Endodermal cell (in vitro differentiated cells): ENCODE results near the gene MADCAM1. TPM values are rescaled to one million over a fixed set of nuclear protein-coding genes. Genes with fewer than 3 reads are reported as not detected.

Source experiments
- DNase-seq: peaks from one replicate; pipeline ENCODE4 v3.0.0-alpha.2; 2017
- H3K27ac ChIP-seq: 2 replicates; pipeline ENCODE4 v1.5.1; 2013; ENCODE audit warnings: mild to moderate bottlenecking, low read depth, low read length, moderate library complexity
- H3K27me3 ChIP-seq: 2 replicates; pipeline ENCODE4 v1.6.1; 2013; ENCODE audit warnings: mild to moderate bottlenecking, low read length, moderate library complexity; ENCODE audit not compliant: insufficient read depth, control insufficient read depth, poor library complexity, severe bottlenecking
- H3K36me3 ChIP-seq: 2 replicates; pipeline ENCODE4 v1.7.0; 2013; ENCODE audit warnings: mild to moderate bottlenecking, low read length, moderate library complexity; ENCODE audit not compliant: control insufficient read depth, insufficient read depth
- H3K4me1 ChIP-seq: one replicate; pipeline ENCODE4 v1.7.0; 2013; ENCODE audit warnings: low read length; ENCODE audit not compliant: control insufficient read depth, insufficient read depth
- H3K4me3 ChIP-seq: 2 replicates; pipeline ENCODE4 v1.5.1; 2013; ENCODE audit warnings: mild to moderate bottlenecking, low read length, moderate library complexity
- H3K9ac ChIP-seq: 2 replicates; pipeline ENCODE4 v1.6.1; 2013; ENCODE audit warnings: mild to moderate bottlenecking, low read length, moderate library complexity; ENCODE audit not compliant: poor library complexity, severe bottlenecking; ENCODE audit errors: extremely low read depth
- H3K9me3 ChIP-seq: 2 replicates; pipeline ENCODE4 v1.6.1; 2013; ENCODE audit warnings: mild to moderate bottlenecking, low read length, moderate library complexity; ENCODE audit not compliant: control insufficient read depth
- H3K27ac Mint-ChIP-seq: 2 replicates; pipeline ENCODE4 v1.8.0; 2020; ENCODE audit warnings: mixed read lengths
- H3K27me3 Mint-ChIP-seq: 2 replicates; pipeline ENCODE4 v1.8.0; 2021; ENCODE audit warnings: mild to moderate bottlenecking, mixed read lengths; ENCODE audit not compliant: insufficient read depth
- H3K36me3 Mint-ChIP-seq: 2 replicates; pipeline ENCODE4 v1.8.0; 2020; ENCODE audit warnings: low read depth, mixed read lengths
- H3K4me1 Mint-ChIP-seq: 2 replicates; pipeline ENCODE4 v1.8.0; 2020; ENCODE audit warnings: mixed read lengths
- H3K4me3 Mint-ChIP-seq: 2 replicates; pipeline ENCODE4 v1.8.0; 2020; ENCODE audit warnings: mild to moderate bottlenecking, moderate library complexity, mixed read lengths
- H3K9me3 Mint-ChIP-seq: 2 replicates; pipeline ENCODE4 v1.8.0; 2020; ENCODE audit warnings: mild to moderate bottlenecking, mixed read lengths
- CTCF ChIP-seq: fragments of 200-600 bp; sonication (generic); conservative IDR thresholded peaks from 2 replicates; pipeline ENCODE4 v1.5.0; 2021; ENCODE audit warnings: antibody characterized with exemption, mild to moderate bottlenecking
- whole genome bisulfite sequencing, 2 experiments: methylation state at CpG; one replicate each; pipeline versions ENCODE4 v1.1.5 to v1.1.7; 2013; ENCODE audit warnings: missing lambda C conversion rate in 2 of 2, mixed read lengths in 1 of 2; ENCODE audit not compliant: insufficient coverage in 1 of 2, insufficient read length in 1 of 2; 5-methylcytosine and 5-hydroxymethylcytosine counted together
- total RNA-seq, 2 donors: library from RNA; stranded (reverse); fragmentation: NEBNext Ultra II Directional in 1 of 2; extraction: Animal tissue kit (Norgen Biotek cat#: 25700) in 1 of 2; gene quantifications; 2 replicates in 1 of 2; 3 replicates in 1 of 2; pipeline ENCODE4 v1.2.1, GENCODE V29; 2021

Gene MADCAM1
- total RNA-seq, 2 donors from 2014 or later, result 0.46 to 1.5 TPM

GRCh38 chr19:472005-472858, 24.1 kb upstream of the MADCAM1 start:
- no peaks in the 10 kb centered on the region for H3K4me1 Mint-ChIP-seq
- peaks cover 4% of the 10 kb centered on the region for H3K27me3 Mint-ChIP-seq
- no peaks in the 10 kb centered on the region for H3K36me3 ChIP-seq
- H3K4me3 Mint-ChIP-seq, result no peak overlapping the region
- no peak for DNase-seq
- 85 to 91% methylated on average over 12 to 23 of the region's 23 CpGs for WGBS, 2 experiments
- H3K36me3 Mint-ChIP-seq, result no peaks in the 10 kb centered on the region
- H3K4me3 ChIP-seq, result no peak overlapping the region
- H3K9me3 ChIP-seq, result no peaks in the 10 kb centered on the region
- no peak overlapping the region for H3K9ac ChIP-seq
- no peaks in the 10 kb centered on the region for H3K4me1 ChIP-seq
- no peaks in the 10 kb centered on the region for H3K9me3 Mint-ChIP-seq
- no peaks in the 10 kb centered on the region for H3K27me3 ChIP-seq
- TF ChIP-seq CTCF, result no peak
- no peak overlapping the region for H3K27ac Mint-ChIP-seq
- H3K27ac ChIP-seq, result no peak overlapping the region

GRCh38 chr19:474126-475078, 21.9 kb upstream of the MADCAM1 start:
- no peaks in the 10 kb centered on the region for H3K4me1 ChIP-seq
- Mint-ChIP-seq H3K4me1 (no peaks in the 10 kb centered on the region), H3K27ac (no peak overlapping the region), H3K36me3 (no peaks in the 10 kb centered on the region), H3K4me3 (no peak overlapping the region), H3K27me3 (no peaks in the 10 kb centered on the region), H3K9me3 (no peaks in the 10 kb centered on the region)
- no peak for TF ChIP-seq CTCF
- H3K27me3 ChIP-seq, result no peaks in the 10 kb centered on the region
- WGBS, 2 experiments, result 90 to 91% methylated on average over 37 to 57 of the region's 57 CpGs
- H3K4me3 ChIP-seq, result no peak overlapping the region
- no peak overlapping the region for H3K9ac ChIP-seq
- H3K36me3 ChIP-seq, result no peaks in the 10 kb centered on the region
- no peak for DNase-seq
- H3K27ac ChIP-seq, result no peak overlapping the region
- no peaks in the 10 kb centered on the region for H3K9me3 ChIP-seq

- no peak overlapping the region for H3K27ac Mint-ChIP-seq
- H3K36me3 ChIP-seq, result no peaks in the 10 kb centered on the region
- no peak overlapping the region for H3K27ac ChIP-seq
- no peak for TF ChIP-seq CTCF
- H3K4me3 Mint-ChIP-seq, result no peak overlapping the region
- H3K4me1 Mint-ChIP-seq, result no peaks in the 10 kb centered on the region
- no peaks in the 10 kb centered on the region for H3K36me3 Mint-ChIP-seq
- H3K9ac ChIP-seq, result no peak overlapping the region
- WGBS, 2 experiments, result 93 to 99% methylated on average over 12 to 13 of the region's 13 CpGs
- no peaks in the 10 kb centered on the region for H3K27me3 ChIP-seq
- DNase-seq, result no peak
- H3K9me3 Mint-ChIP-seq, result peaks cover 6% of the 10 kb centered on the region
- peaks cover 5% of the 10 kb centered on the region for H3K27me3 Mint-ChIP-seq
- peaks cover 1% of the 10 kb centered on the region for H3K9me3 ChIP-seq
- H3K4me1 ChIP-seq, result no peaks in the 10 kb centered on the region
- H3K4me3 ChIP-seq, result no peak overlapping the region
Observed at GRCh38 chr19:475360-475759, 20.9 kb upstream of the MADCAM1 start.
